T-helper 2 cell (primary cell): Measurements from ENCODE around the gene PDCD2L.

Source experiments
- DNase-seq, 5 experiments: peaks; one replicate each; pipeline versions ENCODE4 v3.0.0 to v3.0.0-alpha.2; 2012 to 2022

The PDCD2L gene

GRCh38 chr19:34474233-34474989, 70.2 kb downstream of the PDCD2L start:
- DNase-seq: no peak

- no peak for DNase-seq
Observed at GRCh38 chr19:34475026-34475974, 71.1 kb downstream of the PDCD2L start.
